SK-N-SH treated with all-trans-retinoic acid at 6 μM for 48 hours (cell line): ENCODE measurements around the gene TUBB6.

Experiments used
- ATAC-seq: fragments of 200-7000 bp; cut with Tn5 transposase; 3 replicates; pipeline ENCODE4 v1.9.1; 2020; ENCODE audit warnings: mild to moderate bottlenecking, moderate library complexity
- ARNTL ChIP-seq: fragments of 450-650 bp; formaldehyde crosslinking; IDR thresholded peaks from 2 replicates; pipeline ENCODE4 v1.5.0; 2020; ENCODE audit warnings: low read depth, mild to moderate bottlenecking, moderate library complexity, borderline replicate concordance
- BACH2 ChIP-seq: fragments of 250-450 bp; sonication (Bioruptor Pico); IDR thresholded peaks from 2 replicates; pipeline ENCODE4 v1.9.0; 2021; ENCODE audit warnings: mild to moderate bottlenecking, borderline replicate concordance
- CSDC2 ChIP-seq: fragments of 250-450 bp; sonication (Bioruptor Pico); IDR thresholded peaks from 2 replicates; pipeline ENCODE4 v1.5.0; 2020; ENCODE audit warnings: mild to moderate bottlenecking, moderate library complexity
- CSRNP3 ChIP-seq: fragments of 250-450 bp; sonication (Bioruptor Pico); IDR thresholded peaks from 2 replicates; pipeline ENCODE4 v1.5.1; 2021; ENCODE audit warnings: mild to moderate bottlenecking, moderate library complexity
- ESRRG ChIP-seq: fragments of 250-450 bp; sonication (Bioruptor Pico); IDR thresholded peaks from 2 replicates; pipeline ENCODE4 v1.6.1; 2021; ENCODE audit warnings: mild to moderate bottlenecking
- GLIS3 ChIP-seq: fragments of 250-450 bp; sonication (Bioruptor Pico); IDR thresholded peaks from 2 replicates; pipeline ENCODE4 v1.5.0; 2020; ENCODE audit warnings: mild to moderate bottlenecking, moderate library complexity
- ISL1 ChIP-seq: fragments of 250-450 bp; sonication (Bioruptor Pico); IDR thresholded peaks from 2 replicates; pipeline ENCODE4 v2.1.2; 2022; ENCODE audit warnings: mild to moderate bottlenecking, moderate library complexity
- OSR1 ChIP-seq: fragments of 250-450 bp; sonication (Bioruptor Pico); IDR thresholded peaks from 2 replicates; pipeline ENCODE4 v1.8.0; 2022; ENCODE audit warnings: moderate library complexity, mild to moderate bottlenecking, inconsistent platforms
- POU6F1 ChIP-seq: fragments of 250-450 bp; sonication (Bioruptor Pico); IDR thresholded peaks from 2 replicates; pipeline ENCODE4 v1.8.0; 2021; ENCODE audit warnings: low read depth, mild to moderate bottlenecking, moderate library complexity, borderline replicate concordance
- PPARA ChIP-seq: fragments of 250-450 bp; sonication (Bioruptor Pico); IDR thresholded peaks from 2 replicates; pipeline ENCODE4 v1.5.0; 2020; ENCODE audit warnings: mild to moderate bottlenecking, borderline replicate concordance
- RARB ChIP-seq: fragments of 250-450 bp; sonication (Bioruptor Pico); IDR thresholded peaks from 2 replicates; pipeline ENCODE4 v1.8.0; 2021; ENCODE audit warnings: mild to moderate bottlenecking, moderate library complexity
- SNAI2 ChIP-seq: fragments of 250-450 bp; sonication (Bioruptor Pico); IDR thresholded peaks from 2 replicates; pipeline ENCODE4 v1.5.0; 2020; ENCODE audit warnings: mild to moderate bottlenecking, moderate library complexity
- TCF4 ChIP-seq: fragments of 250-450 bp; sonication (Bioruptor Pico); IDR thresholded peaks from 2 replicates; pipeline ENCODE4 v1.8.0; 2021; ENCODE audit warnings: mild to moderate bottlenecking, moderate library complexity, borderline replicate concordance
- TOX ChIP-seq: fragments of 250-450 bp; sonication (Bioruptor Pico); IDR thresholded peaks from 2 replicates; pipeline ENCODE4 v1.8.0; 2021; ENCODE audit warnings: mild to moderate bottlenecking, moderate library complexity, borderline replicate concordance
- TSHZ2 ChIP-seq: fragments of 250-450 bp; sonication (Bioruptor Pico); IDR thresholded peaks from 2 replicates; pipeline ENCODE4 v1.5.0; 2020; ENCODE audit warnings: mild to moderate bottlenecking, moderate library complexity
- ZC3H10 ChIP-seq: fragments of 250-450 bp; sonication (Bioruptor Pico); IDR thresholded peaks from 2 replicates; pipeline ENCODE4 v1.5.1; 2021; ENCODE audit warnings: mild to moderate bottlenecking, moderate library complexity
- ZFP30 ChIP-seq: fragments of 450-650 bp; formaldehyde crosslinking; IDR thresholded peaks from 2 replicates; pipeline ENCODE4 v1.5.0; 2022; ENCODE audit warnings: mild to moderate bottlenecking, moderate library complexity
- ZNF565 ChIP-seq: fragments of 450-650 bp; formaldehyde crosslinking; conservative IDR thresholded peaks from 2 replicates; pipeline ENCODE4 v1.5.0; 2020; ENCODE audit warnings: low read depth, mild to moderate bottlenecking, moderate library complexity
- ZNF70 ChIP-seq: fragments of 450-650 bp; formaldehyde crosslinking; IDR thresholded peaks from 2 replicates; pipeline ENCODE4 v1.5.0; 2020; ENCODE audit warnings: mild to moderate bottlenecking, moderate library complexity
- ZNF8 ChIP-seq: fragments of 450-650 bp; formaldehyde crosslinking; IDR thresholded peaks from 2 replicates; pipeline ENCODE4 v1.5.0; 2020; ENCODE audit warnings: mild to moderate bottlenecking, moderate library complexity
- TF ChIP-seq, protein P1 (sequence below): fragments of 250-450 bp; sonication (Bioruptor Pico); IDR thresholded peaks from 2 replicates; pipeline ENCODE4 v1.5.1; 2020; ENCODE audit warnings: low read depth, mild to moderate bottlenecking, moderate library complexity

The TUBB6 gene

GRCh38 chr18:12315490-12315889 lies 7.4 kb downstream of the TUBB6 start:
- ATAC-seq, result no peak
- TF ChIP-seq ISL1 (CRISPR knock-in tag), result no peak
- TF ChIP-seq SNAI2, result no peak
- TF ChIP-seq ZC3H10 (CRISPR knock-in tag), result no peak
- TF ChIP-seq TOX (CRISPR knock-in tag), result no peak
- TF ChIP-seq CSDC2 (CRISPR knock-in tag), result no peak
- no peak for TF ChIP-seq ARNTL (CRISPR knock-in tag)
- TF ChIP-seq TCF4 (CRISPR knock-in tag), result no peak
- TF ChIP-seq ESRRG (CRISPR knock-in tag), result no peak
- no peak for TF ChIP-seq BACH2 (CRISPR knock-in tag)
- TF ChIP-seq OSR1, result no peak
- no peak for TF ChIP-seq CSRNP3 (CRISPR knock-in tag)
- no peak for TF ChIP-seq ZNF565 (CRISPR knock-in tag)
- TF ChIP-seq TSHZ2 (CRISPR knock-in tag), result no peak
- TF ChIP-seq, protein P1, sequence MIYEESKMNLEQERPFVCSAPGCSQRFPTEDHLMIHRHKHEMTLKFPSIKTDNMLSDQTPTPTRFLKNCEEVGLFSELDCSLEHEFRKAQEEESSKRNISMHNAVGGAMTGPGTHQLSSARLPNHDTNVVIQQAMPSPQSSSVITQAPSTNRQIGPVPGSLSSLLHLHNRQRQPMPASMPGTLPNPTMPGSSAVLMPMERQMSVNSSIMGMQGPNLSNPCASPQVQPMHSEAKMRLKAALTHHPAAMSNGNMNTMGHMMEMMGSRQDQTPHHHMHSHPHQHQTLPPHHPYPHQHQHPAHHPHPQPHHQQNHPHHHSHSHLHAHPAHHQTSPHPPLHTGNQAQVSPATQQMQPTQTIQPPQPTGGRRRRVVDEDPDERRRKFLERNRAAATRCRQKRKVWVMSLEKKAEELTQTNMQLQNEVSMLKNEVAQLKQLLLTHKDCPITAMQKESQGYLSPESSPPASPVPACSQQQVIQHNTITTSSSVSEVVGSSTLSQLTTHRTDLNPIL (CRISPR knock-in tag), result no peak
- no peak for TF ChIP-seq GLIS3 (CRISPR knock-in tag)
- no peak for TF ChIP-seq PPARA (CRISPR knock-in tag)
- TF ChIP-seq, all 23 proteins: peak for 0

DNA sequence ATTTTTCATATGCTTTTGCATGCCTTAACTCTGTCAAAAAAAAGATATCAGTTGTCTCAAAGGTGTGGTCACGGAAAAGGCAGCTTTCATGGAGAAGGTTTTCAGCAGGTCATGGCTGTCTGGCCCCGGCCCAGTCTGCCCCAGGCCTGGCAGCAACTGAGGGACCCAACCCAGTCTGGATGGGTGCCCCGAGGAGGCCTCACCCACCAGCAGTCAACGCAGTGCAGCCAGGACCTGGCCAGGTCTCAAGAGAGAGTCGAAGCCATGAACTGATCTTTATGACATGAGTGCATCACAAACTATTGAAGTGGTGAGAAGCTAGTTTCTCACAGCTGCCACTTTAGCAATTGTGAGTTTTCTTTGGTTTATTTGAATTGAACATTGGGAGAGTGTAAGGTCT lies 7.9 kb downstream of the TUBB6 start:
- TF ChIP-seq POU6F1 (CRISPR knock-in tag) (no peak), CSRNP3 (CRISPR knock-in tag) (no peak), RARB (CRISPR knock-in tag) (no peak), GLIS3 (CRISPR knock-in tag) (no peak), PPARA (CRISPR knock-in tag) (no peak)
- no peak for ATAC-seq

GRCh38 chr18:12317664-12318333 lies 9.8 kb downstream of the TUBB6 start:
- peak; percentile 41 for ATAC-seq
- TF ChIP-seq CSDC2 (CRISPR knock-in tag), result no peak
- TF ChIP-seq ARNTL (CRISPR knock-in tag), result no peak
- no peak for TF ChIP-seq ZFP30
- no peak for TF ChIP-seq GLIS3 (CRISPR knock-in tag)
- TF ChIP-seq PPARA (CRISPR knock-in tag), result no peak
- TF ChIP-seq TCF4 (CRISPR knock-in tag), result no peak
- no peak for TF ChIP-seq BACH2 (CRISPR knock-in tag)
- no peak for TF ChIP-seq ZNF8
- TF ChIP-seq ESRRG (CRISPR knock-in tag), result no peak
- no peak for TF ChIP-seq OSR1
- TF ChIP-seq, protein P1 (CRISPR knock-in tag), result no peak
- no peak for TF ChIP-seq CSRNP3 (CRISPR knock-in tag)
- no peak for TF ChIP-seq RARB (CRISPR knock-in tag)
- no peak for TF ChIP-seq ZNF70
- no peak for TF ChIP-seq POU6F1 (CRISPR knock-in tag)
- no peak for TF ChIP-seq SNAI2
